ENCODE results near the gene DGCR6. TPM values are rescaled to one million over a fixed set of nuclear protein-coding genes. Genes with fewer than 3 reads are reported as not detected.
"Not testable (repeated sequence)": the region's sequence is repeated elsewhere in the genome, so short reads cannot be mapped to it uniquely, and the experiment has no call there.

Gene DGCR6
- total RNA-seq (22.5 TPM), polyA plus RNA-seq (ENCODE audit: insufficient read depth in 1 of 8, insufficient read length in 8 of 8, low replicate concordance in 1 of 8) (10 to 100 TPM; 44.7 to 89.9 (median 72.1) TPM)
- long read RNA-seq, donor 1, transcript DGCR6-201 (5 exons, 1,214 nt): major isoform, 50 of 67 reads
- long read RNA-seq, donor 1, transcript DGCR6-208 (2 exons, 1,837 nt): minor isoform, 10 of 67 reads
- long read RNA-seq, donor 1, partial matches to known transcripts: 6 of 67 reads
- long read RNA-seq, donor 1, other reads (novel, unspliced or antisense): 0 of 67 reads
- long read RNA-seq, donor 2, transcript DGCR6-201 (5 exons, 1,214 nt): major isoform, 9 of 12 reads
- long read RNA-seq, donor 2, partial matches to known transcripts: 0 of 12 reads
- long read RNA-seq, donor 2, other reads (novel, unspliced or antisense): 0 of 12 reads
- long read RNA-seq, donor 3, transcript DGCR6-203 (6 exons, 1,199 nt): minor isoform, 6 of 112 reads
- long read RNA-seq, donor 3, transcript DGCR6-208 (2 exons, 1,837 nt): minor isoform, 10 of 112 reads
- long read RNA-seq, donor 3, transcript DGCR6-201 (5 exons, 1,214 nt): major isoform, 83 of 112 reads
- long read RNA-seq, donor 3, partial matches to known transcripts: 13 of 112 reads
- long read RNA-seq, donor 3, other reads (novel, unspliced or antisense): 0 of 112 reads
- long read RNA-seq, donor 4, transcript DGCR6-201 (5 exons, 1,214 nt): major isoform, 30 of 41 reads
- long read RNA-seq, donor 4, partial matches to known transcripts: 0 of 41 reads
- long read RNA-seq, donor 4, other reads (novel, unspliced or antisense): 5 of 41 reads
- long read RNA-seq, donor 5, transcript DGCR6-203 (6 exons, 1,199 nt): minor isoform, 12 of 330 reads
- long read RNA-seq, donor 5, transcript DGCR6-201 (5 exons, 1,214 nt): major isoform, 194 of 330 reads
- long read RNA-seq, donor 5, transcript DGCR6-208 (2 exons, 1,837 nt): minor isoform, 21 of 330 reads
- long read RNA-seq, donor 5, partial matches to known transcripts: 85 of 330 reads
- long read RNA-seq, donor 5, other reads (novel, unspliced or antisense): 18 of 330 reads
- long read RNA-seq, donor 6, transcript DGCR6-201 (5 exons, 1,214 nt): major isoform, 155 of 209 reads
- long read RNA-seq, donor 6, transcript DGCR6-203 (6 exons, 1,199 nt): minor isoform, 7 of 209 reads
- long read RNA-seq, donor 6, transcript DGCR6-208 (2 exons, 1,837 nt): minor isoform, 21 of 209 reads
- long read RNA-seq, donor 6, partial matches to known transcripts: 20 of 209 reads
- long read RNA-seq, donor 6, other reads (novel, unspliced or antisense): 5 of 209 reads
- long read RNA-seq, donor 7, transcript DGCR6-208 (2 exons, 1,837 nt): minor isoform, 8 of 119 reads
- long read RNA-seq, donor 7, transcript DGCR6-201 (5 exons, 1,214 nt): major isoform, 89 of 119 reads
- long read RNA-seq, donor 7, partial matches to known transcripts: 13 of 119 reads
- long read RNA-seq, donor 7, other reads (novel, unspliced or antisense): 8 of 119 reads
- long read RNA-seq, donor 8, transcript DGCR6-201 (5 exons, 1,214 nt): major isoform, 40 of 62 reads
- long read RNA-seq, donor 8, transcript DGCR6-208 (2 exons, 1,837 nt): minor isoform, 14 of 62 reads
- long read RNA-seq, donor 8, partial matches to known transcripts: 6 of 62 reads
- long read RNA-seq, donor 8, other reads (novel, unspliced or antisense): 0 of 62 reads
- long read RNA-seq, donor 9, transcript DGCR6-201 (5 exons, 1,214 nt): major isoform, 21 of 32 reads
- long read RNA-seq, donor 9, transcript DGCR6-208 (2 exons, 1,837 nt): minor isoform, 9 of 32 reads
- long read RNA-seq, donor 9, partial matches to known transcripts: 0 of 32 reads
- long read RNA-seq, donor 9, other reads (novel, unspliced or antisense): 0 of 32 reads
- long read RNA-seq, donor 10, transcript DGCR6-208 (2 exons, 1,837 nt): minor isoform, 16 of 123 reads
- long read RNA-seq, donor 10, transcript DGCR6-201 (5 exons, 1,214 nt): major isoform, 88 of 123 reads
- long read RNA-seq, donor 10, partial matches to known transcripts: 7 of 123 reads
- long read RNA-seq, donor 10, other reads (novel, unspliced or antisense): 10 of 123 reads
- long read RNA-seq, donor 11, transcript DGCR6-203 (6 exons, 1,199 nt): minor isoform, 6 of 91 reads
- long read RNA-seq, donor 11, transcript DGCR6-201 (5 exons, 1,214 nt): major isoform, 62 of 91 reads
- long read RNA-seq, donor 11, transcript DGCR6-208 (2 exons, 1,837 nt): minor isoform, 11 of 91 reads
- long read RNA-seq, donor 11, partial matches to known transcripts: 6 of 91 reads
- long read RNA-seq, donor 11, other reads (novel, unspliced or antisense): 5 of 91 reads

GRCh38 chr22:18905540-18906409 is at the start of gene DGCR6:
DGCR6 (plus strand) TSS chr22:18906320; CDS start chr22:18906375, 55 bp downstream.
- Histone ChIP-seq H3K36me3 (ENCODE audit: control insufficient read depth, insufficient read depth, low read length) (no peaks in the 10 kb centered on the region), H3K27ac (ENCODE audit: low read length) (no peak within 1 kb of the TSS), H3K27me3 (ENCODE audit: control insufficient read depth, insufficient read depth, low read length) (no peaks in the 10 kb centered on the region), H3K9me3 (replicated peaks; ENCODE audit: control insufficient read depth, low read depth, low read length) (no peaks in the 10 kb centered on the region), H3K4me1 (ENCODE audit: control insufficient read depth, insufficient read depth, low read length) (no peaks in the 10 kb centered on the region), H3K4me3 (ENCODE audit: low read length) (no peak within 1 kb of the TSS)
- no CpG with 5 or more reads among the region's 77 CpGs for WGBS (ENCODE audit: insufficient coverage)
- DNase-seq: no peak

DNA sequence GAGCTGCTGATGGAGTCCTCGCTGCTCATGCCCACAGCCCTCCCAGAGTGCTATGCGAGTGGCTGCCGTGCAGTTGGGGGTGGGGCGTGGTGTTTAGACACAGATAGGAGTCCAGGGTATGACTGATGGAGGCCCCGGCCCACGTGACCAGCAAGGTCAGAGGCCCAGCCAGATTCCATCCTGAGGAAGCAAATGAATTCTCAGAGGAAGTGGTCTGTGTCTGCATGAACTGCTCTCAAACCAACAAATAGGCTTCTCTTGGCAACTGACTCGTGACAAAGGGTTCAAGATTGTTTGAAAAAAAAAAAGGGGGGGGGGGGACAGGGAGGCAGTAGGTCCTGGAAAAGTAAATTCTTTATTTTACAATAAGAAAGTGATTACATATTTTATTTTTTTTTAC is 46.8 kb upstream of the DGCR6 start:
- H3K9me3 ChIP-seq (replicated peaks; ENCODE audit: control insufficient read depth, low read depth, low read length); H3K36me3 ChIP-seq (ENCODE audit: control insufficient read depth, insufficient read depth, low read length); H3K27ac ChIP-seq (ENCODE audit: low read length); H3K4me1 ChIP-seq (ENCODE audit: control insufficient read depth, insufficient read depth, low read length); H3K4me3 ChIP-seq (ENCODE audit: low read length); H3K27me3 ChIP-seq (ENCODE audit: control insufficient read depth, insufficient read depth, low read length); DNase-seq: not testable (repeated sequence)
- no CpG with 5 or more reads among the region's 7 CpGs for WGBS (ENCODE audit: insufficient coverage)

GRCh38 chr22:18881260-18881659 is 24.9 kb upstream of the DGCR6 start:
- not testable (repeated sequence) for H3K36me3 ChIP-seq (ENCODE audit: control insufficient read depth, insufficient read depth, low read length); DNase-seq; H3K27ac ChIP-seq (ENCODE audit: low read length); H3K4me1 ChIP-seq (ENCODE audit: control insufficient read depth, insufficient read depth, low read length); H3K27me3 ChIP-seq (ENCODE audit: control insufficient read depth, insufficient read depth, low read length); H3K4me3 ChIP-seq (ENCODE audit: low read length); H3K9me3 ChIP-seq (replicated peaks; ENCODE audit: control insufficient read depth, low read depth, low read length)
- WGBS (ENCODE audit: insufficient coverage): no CpG with 5 or more reads among the region's 3 CpGs

DNA sequence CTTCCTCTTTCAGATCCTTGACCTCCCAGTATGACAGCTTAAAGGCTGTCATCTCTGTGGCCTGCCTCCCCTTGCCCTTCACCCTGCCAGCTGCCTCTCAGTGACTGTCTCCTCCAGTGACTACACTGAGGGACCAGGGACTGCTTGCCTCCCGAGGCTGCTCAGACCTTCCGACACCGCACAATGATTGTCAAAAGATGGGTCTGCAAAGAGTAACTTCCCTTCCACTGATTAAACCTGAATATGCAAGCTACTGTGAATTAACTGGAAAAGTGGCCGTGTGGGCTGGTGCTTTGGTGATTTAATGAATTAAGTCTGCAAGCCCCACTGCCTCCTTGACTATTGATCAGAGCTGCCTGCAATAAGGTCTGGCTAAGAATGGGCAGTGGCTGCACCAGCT is 21.7 kb upstream of the DGCR6 start:
- H3K9me3 ChIP-seq (replicated peaks; ENCODE audit: control insufficient read depth, low read depth, low read length); H3K27ac ChIP-seq (ENCODE audit: low read length); H3K4me3 ChIP-seq (ENCODE audit: low read length); H3K27me3 ChIP-seq (ENCODE audit: control insufficient read depth, insufficient read depth, low read length); H3K4me1 ChIP-seq (ENCODE audit: control insufficient read depth, insufficient read depth, low read length); DNase-seq; H3K36me3 ChIP-seq (ENCODE audit: control insufficient read depth, insufficient read depth, low read length): not testable (repeated sequence)
- WGBS (ENCODE audit: insufficient coverage): no CpG with 5 or more reads among the region's 4 CpGs

- DNase-seq: no peak
- WGBS (ENCODE audit: insufficient coverage): no CpG with 5 or more reads among the region's 8 CpGs
Observed at GRCh38 chr22:18888115-18888514, 18.0 kb upstream of the DGCR6 start.

DNA sequence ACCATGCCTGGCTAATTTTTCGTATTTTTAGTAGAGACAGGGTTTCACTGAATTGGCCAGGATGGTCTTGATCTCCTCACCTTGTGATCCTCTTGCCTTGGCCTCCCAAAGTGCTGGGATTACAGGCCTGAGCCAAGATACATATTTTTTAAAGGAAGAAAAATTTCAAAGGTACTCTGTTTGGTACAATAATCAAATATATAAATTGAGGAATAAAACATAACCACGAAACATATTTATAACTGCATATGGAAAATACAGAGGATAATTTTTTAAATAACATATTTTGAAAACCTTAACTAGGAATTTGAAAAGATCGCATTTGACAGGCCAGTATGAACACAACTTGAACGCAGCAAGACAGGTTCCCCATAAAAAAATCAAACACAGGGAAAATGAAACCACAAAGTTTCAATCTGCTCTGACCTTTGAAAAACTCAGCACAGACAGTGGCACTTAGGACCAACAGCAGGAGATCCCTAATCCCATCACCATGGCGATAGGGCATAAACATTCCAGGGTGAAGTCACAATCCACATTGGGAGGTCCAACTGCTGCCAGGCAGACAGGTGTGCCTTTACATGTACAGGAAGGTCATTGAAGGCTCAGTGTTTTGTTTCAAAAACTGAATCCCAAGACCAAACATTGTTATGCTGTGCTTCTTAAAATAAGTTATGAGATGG is 15.5 kb upstream of the DGCR6 start:
- H3K36me3 ChIP-seq (ENCODE audit: control insufficient read depth, insufficient read depth, low read length); DNase-seq; H3K27ac ChIP-seq (ENCODE audit: low read length); H3K4me1 ChIP-seq (ENCODE audit: control insufficient read depth, insufficient read depth, low read length); H3K9me3 ChIP-seq (replicated peaks; ENCODE audit: control insufficient read depth, low read depth, low read length); H3K4me3 ChIP-seq (ENCODE audit: low read length); H3K27me3 ChIP-seq (ENCODE audit: control insufficient read depth, insufficient read depth, low read length): not testable (repeated sequence)
- no CpG with 5 or more reads among the region's 5 CpGs for WGBS (ENCODE audit: insufficient coverage)

More at GRCh38 chr22:18888115-18888514, 18.0 kb upstream of the DGCR6 start:
- H3K27ac ChIP-seq (ENCODE audit: low read length): no peak overlapping the region
- H3K4me3 ChIP-seq (ENCODE audit: low read length): no peak overlapping the region
- no peaks in the 10 kb centered on the region for H3K4me1 ChIP-seq (ENCODE audit: control insufficient read depth, insufficient read depth, low read length)
- H3K9me3 ChIP-seq (replicated peaks; ENCODE audit: control insufficient read depth, low read depth, low read length): no peaks in the 10 kb centered on the region
- no peaks in the 10 kb centered on the region for H3K27me3 ChIP-seq (ENCODE audit: control insufficient read depth, insufficient read depth, low read length)
- no peaks in the 10 kb centered on the region for H3K36me3 ChIP-seq (ENCODE audit: control insufficient read depth, insufficient read depth, low read length)

DNA sequence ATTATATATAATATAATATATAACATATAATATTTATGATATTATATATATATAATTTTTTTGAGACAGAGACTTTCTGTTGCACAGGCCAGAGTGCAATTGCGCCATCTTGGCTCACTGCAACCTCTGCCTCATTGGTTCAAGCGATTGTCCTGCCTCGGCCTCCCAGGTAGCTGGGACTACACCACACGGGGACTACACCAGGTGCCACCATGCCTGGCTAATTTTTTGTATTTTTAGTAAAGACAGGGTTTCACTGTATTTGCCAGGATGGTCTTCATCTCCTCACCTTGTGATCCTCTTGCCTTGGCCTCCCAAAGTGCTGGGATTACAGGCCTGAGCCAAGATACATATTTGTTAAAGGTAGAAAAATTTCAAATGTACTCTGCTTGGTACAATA is 12.3 kb upstream of the DGCR6 start:
- H3K36me3 ChIP-seq (ENCODE audit: control insufficient read depth, insufficient read depth, low read length); H3K27ac ChIP-seq (ENCODE audit: low read length); H3K27me3 ChIP-seq (ENCODE audit: control insufficient read depth, insufficient read depth, low read length); H3K4me1 ChIP-seq (ENCODE audit: control insufficient read depth, insufficient read depth, low read length); H3K4me3 ChIP-seq (ENCODE audit: low read length); DNase-seq; H3K9me3 ChIP-seq (replicated peaks; ENCODE audit: control insufficient read depth, low read depth, low read length): not testable (repeated sequence)
- no CpG with 5 or more reads among the region's 4 CpGs for WGBS (ENCODE audit: insufficient coverage)
